ENCODE results near the gene RTL9.
"Not testable (repeated sequence)": the region's sequence is repeated elsewhere in the genome, so short reads cannot be mapped to it uniquely, and the experiment has no call there.

The RTL9 gene

GRCh38 chrX:110346681-110347080 lies 12.0 kb upstream of the RTL9 start:
- no peak for DNase-seq

DNA sequence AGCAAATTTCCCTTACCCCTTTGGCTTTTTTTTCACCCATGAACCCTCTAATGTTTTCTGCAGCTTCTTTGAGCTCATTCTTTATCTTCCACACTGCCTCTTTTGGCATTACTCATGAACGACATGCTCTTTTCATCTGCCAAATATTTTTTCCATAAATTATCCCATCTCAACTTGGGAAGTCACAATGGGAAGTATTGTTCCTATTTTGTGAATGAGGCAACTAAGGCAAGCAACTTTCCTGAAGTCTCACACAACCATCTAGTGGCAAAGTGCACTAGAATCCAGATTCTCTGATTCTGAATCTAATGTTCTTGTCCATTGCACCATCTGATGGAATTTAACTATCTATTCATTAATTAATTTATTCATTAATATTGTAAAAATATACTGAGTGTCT lies 625 bp downstream of the RTL9 start:
- no peak for DNase-seq

DNA sequence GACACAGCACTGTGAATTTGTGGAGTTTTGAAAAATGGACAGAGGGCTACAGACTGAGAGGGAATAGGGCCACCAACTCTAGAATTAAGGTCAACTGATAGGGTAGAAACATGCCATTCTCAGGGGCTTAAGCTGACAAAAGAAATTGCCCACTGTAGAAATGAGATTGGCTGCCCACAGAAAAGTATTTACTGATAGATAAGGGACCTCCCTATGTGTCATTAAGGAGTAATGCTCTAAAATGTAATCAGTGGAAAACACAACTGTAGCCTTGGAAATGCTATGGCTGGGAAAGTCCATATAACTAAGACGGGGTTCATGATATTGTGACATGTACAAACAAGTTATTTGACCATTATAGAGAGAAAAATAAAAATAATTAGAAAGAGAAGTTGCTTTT lies 4.6 kb downstream of the RTL9 start:
- no peak for DNase-seq

DNA sequence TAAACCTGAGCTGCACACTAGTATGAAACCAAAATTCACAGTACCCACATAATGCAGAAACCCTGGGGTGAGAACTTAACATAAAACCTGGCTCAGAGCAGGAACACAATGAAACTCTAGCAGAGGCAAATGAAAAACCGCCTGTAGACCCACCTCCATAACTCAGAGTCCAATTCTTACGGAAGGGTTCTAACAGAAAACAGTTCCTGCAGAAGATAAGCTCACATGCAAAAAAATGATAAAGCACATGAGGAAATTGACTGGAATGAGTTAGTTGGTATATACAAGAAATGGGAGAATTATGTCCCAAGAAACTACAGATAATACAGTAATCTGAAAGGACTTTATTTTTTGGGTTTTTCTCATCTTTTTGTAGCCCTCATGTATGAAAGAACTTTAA lies 14.7 kb downstream of the RTL9 start:
- DNase-seq = no peak

DNA sequence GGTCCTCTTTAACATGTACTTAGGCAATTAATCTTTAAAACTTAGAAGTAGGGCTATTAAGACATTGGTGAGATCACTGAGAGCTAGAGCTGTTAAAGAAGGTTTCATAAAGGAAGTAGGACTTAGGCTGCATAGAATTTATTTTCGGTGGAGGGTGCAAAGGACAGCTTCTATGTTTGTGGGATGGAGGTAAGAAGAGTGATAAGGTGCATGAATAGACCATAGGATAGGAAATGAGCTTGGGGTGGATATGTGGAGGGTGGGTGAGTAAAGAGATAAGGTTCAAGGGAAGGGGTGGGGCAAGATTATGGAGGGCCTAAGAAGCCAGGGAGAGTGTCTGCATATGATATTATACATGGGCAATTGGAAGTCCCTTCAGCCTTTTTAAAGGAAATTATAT lies 15.9 kb downstream of the RTL9 start:
- DNase-seq = no peak

DNA sequence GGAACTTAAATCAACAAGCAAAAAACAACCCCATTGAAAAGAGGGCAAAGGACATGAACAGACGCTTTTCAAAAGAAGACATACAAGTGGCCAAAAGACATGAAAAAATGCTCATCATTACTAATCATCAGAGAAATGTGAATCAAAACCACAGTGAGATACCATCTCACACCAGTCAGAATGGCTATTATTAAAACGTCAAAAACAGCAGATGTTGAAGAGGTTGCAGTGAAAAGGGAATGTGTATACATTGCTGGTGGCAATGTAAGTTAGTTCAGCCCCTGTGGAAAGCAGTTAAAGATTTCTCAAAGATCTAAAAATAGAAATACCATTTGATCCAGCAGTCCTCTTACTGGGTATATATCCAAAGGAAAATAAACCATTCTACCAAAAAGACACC lies 22.6 kb downstream of the RTL9 start:
- DNase-seq = no peak

DNA sequence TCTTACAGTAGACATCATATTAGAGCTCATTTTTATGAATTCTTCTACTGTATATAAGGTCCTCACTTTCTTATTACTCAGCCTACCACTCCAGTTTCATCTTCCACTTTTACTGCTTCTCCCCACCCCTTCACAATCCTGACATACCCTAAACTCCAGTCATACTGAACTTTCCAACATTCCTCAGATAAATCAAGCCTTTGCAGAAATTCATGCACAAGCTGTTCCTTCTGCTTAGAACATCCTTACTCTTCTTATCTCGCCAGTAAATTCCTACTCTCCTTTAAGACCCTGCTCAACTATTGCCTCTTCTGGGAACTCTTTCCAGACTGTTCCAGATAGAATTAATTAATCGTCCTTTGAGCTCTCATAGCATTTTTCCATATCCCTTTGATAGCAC lies 24.8 kb downstream of the RTL9 start:
- DNase-seq = no peak

GRCh38 chrX:110384490-110384889 lies 25.8 kb downstream of the RTL9 start:
- DNase-seq = no peak

DNA sequence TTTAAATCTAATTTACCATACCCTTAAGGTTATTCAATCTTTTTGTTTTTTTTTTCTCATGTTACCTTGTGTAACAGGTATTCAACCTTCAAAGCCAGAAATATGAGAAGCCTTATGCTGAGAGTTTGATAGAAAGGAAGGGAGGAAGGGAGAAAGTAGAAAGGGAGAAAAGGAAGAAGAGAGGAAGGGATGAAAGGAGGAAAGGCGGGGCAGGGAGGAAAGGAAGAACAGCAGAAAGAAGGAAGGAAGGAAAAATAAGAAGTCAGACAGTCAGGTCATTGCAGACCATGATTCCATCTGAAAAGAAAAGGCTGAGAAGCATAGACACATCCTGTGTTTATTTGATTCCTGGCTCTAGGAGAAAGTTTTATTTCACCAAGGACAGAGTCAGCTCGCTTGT lies 30.9 kb downstream of the RTL9 start:
- no peak for DNase-seq

GRCh38 chrX:110391086-110391485 lies 32.4 kb downstream of the RTL9 start:
- DNase-seq = no peak

DNA sequence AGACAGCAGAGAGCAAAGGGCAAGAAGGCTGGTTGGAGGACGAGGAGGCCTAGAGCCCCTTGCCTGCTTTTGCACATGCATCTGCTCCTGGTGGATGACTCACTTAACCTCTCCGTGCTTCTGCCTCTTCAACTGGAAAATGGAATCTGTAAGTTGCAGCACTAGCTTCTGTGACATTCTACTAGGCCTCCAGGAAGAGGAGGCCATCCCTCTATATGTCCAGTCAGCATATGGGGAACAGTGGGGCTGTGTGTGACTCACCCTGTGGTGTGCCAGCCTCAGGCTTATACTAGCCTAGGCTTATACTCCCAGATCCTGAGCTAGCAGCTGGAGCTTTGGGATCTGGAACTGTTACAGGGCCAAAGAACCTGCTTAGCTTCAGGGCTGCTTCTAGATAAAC lies 36.0 kb downstream of the RTL9 start:
- DNase-seq = no peak

GRCh38 chrX:110395877-110396276 lies 37.2 kb downstream of the RTL9 start:
- no peak for DNase-seq

GRCh38 chrX:110396735-110397134 lies 38.1 kb downstream of the RTL9 start:
- no peak for DNase-seq

- DNase-seq = no peak
These were observed 38.7 kb downstream of the RTL9 start for GRCh38 chrX:110397339-110397738.

DNA sequence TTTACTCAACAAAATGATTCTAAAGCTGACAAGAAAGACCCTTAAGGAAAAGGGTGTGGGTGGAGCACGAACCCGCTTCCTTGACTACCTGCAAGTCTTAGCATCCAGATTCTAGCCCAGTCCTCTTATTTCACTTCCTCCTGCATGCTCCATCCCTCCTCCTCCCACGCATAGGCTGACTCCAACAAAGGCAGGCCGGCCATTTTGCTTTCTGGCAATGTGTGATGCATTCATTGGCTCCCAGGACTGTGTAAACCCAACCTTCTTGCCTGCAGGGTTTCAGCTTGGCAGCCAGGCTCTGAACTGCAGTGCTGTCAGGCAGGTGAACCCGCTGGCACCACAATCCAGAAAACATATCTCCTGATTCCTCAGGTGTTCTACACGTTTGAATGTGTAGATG lies 39.3 kb downstream of the RTL9 start:
- no peak for DNase-seq

DNA sequence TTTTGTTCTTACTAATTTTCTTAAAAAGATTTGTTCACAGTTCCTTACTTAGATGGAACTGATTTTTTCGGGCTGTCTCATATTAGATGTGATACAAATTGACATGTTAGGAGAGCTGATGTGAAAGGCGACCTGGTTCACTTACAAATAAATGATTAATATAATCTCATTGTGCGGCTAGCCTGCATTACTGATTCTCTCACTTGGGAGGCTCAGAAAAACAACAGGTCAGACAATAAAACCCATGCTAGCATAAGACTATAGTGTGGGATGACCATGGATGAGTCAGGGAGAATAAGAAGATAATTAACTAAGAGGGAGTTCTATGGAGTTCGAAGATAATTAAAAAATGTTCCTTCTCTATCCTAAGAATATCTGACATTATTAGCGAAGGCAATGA lies 40.8 kb downstream of the RTL9 start:
- DNase-seq = no peak

- no peak for DNase-seq
These were observed 41.3 kb downstream of the RTL9 start for GRCh38 chrX:110399966-110400365.

DNA sequence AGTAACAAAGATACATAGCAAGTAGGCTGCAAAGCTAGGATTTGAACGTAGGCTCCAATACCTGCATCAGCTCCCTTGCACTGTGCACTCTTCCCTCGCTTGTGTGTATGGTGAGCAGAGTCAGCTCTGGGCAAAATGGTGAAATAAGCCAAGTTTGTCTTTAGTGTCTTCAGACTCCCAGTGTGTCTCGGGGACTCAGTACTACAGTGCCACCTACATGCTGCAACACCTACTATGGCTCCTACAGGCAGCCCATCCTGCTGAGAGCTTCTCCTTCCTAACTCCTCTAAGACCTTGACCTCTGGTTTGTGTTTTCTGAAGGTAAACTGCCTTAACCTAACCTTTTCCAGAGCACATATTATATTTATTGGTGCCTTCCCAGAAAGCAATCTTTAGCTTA lies 42.5 kb downstream of the RTL9 start:
- no peak for DNase-seq

- DNase-seq = no peak
These were observed 43.6 kb downstream of the RTL9 start for GRCh38 chrX:110402091-110402849.

DNA sequence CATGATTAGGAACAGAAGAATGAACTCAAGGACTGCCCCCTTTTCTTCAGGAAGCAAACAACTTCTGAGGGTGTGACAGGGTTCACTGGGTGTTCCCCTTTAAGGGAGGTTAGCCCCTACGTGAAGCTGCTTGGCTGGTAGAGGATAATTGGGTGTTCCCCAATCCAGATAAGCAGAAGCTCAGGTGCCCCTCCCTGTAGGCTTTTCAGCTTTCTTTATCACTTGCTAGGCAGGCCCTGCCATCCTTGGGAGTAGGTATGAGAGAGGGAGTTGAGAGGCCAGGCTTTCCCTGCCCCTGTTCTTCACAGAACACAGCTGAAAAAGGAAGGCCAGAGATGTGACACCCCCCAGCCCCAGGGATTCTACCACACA lies 44.2 kb downstream of the RTL9 start:
- no peak for DNase-seq

DNA sequence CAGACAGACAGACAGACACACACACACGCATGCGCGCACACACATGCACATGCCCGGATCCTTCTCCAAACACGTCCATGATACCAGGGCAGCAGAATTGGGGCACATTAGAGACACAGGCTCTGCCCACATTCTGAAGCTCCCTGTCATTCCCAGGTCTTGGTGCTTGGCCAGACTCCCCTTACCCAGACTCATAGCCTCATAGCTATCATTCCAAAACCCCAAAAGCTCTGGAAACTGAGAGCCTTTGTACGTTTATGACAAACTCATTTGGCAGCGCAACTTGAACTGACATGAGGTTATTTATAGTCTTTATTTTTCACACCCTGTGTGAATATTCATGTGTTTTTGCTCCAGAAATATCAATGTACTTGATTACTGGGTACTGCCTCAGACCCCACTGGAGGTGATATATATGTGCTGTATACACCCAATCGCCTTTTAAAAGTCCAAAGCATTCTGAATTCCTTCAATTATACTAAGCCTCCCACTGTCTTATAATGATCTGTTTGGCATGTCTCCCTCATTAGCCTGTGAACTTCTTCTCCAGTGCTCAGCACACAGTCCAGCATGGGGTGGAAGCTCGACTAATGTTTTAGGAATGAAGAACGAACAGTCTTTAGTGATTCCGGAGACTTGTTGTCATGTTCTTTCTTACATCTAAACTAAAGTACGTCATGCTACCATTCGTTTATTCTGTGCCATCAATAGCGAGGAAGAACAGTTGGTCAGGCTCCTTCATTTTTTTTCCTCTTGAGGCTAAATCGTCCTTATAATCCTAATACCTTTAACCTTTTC lies 45.0 kb downstream of the RTL9 start:
- DNase-seq = no peak

- DNase-seq = no peak
These were observed 45.7 kb downstream of the RTL9 start for GRCh38 chrX:110404376-110404775.

GRCh38 chrX:110406250-110406649 lies 47.6 kb downstream of the RTL9 start:
- not testable (repeated sequence) for DNase-seq

- DNase-seq = no peak
These were observed 48.2 kb downstream of the RTL9 start for GRCh38 chrX:110406822-110407221.

All from activated gamma-delta T cell (primary cell).